H1 (cell line): ENCODE data around the gene PRDX5. TPM values are rescaled to one million over a fixed set of nuclear protein-coding genes. Genes with fewer than 3 reads are reported as not detected.
"Not testable (repeated sequence)": the region's sequence is repeated elsewhere in the genome, so short reads cannot be mapped to it uniquely, and the experiment has no call there.

Experiments used
- CTCF ChIA-PET: fragments of 300-600 bp; sonication (Branson Sonifier 250); formaldehyde crosslinking; loops from one replicate; lab custom pipeline; 2021; ENCODE audit not compliant: partially characterized antibody; lab: Charles Lee
- POLR2A ChIA-PET: fragments of 300-600 bp; sonication (Branson Sonifier 250); formaldehyde crosslinking; loops from one replicate; lab custom pipeline; 2021; ENCODE audit warnings: inconsistent platforms; ENCODE audit not compliant: partially characterized antibody; lab: Charles Lee
- DNase-seq, 2 experiments: peaks; one replicate each; pipeline versions ENCODE4 v3.0.0 to v3.0.0-alpha.2; 2010 to 2022; ENCODE audit warnings: low spot score in 2 of 2, low read depth in 1 of 2, mixed read lengths in 1 of 2
- FAIRE-seq: peaks from 2 replicates; lab custom pipeline; 2011; peaks lifted over from hg19 to GRCh38; lab: Jason Lieb, UNC
- H2AFZ ChIP-seq: 2 replicates; pipeline ENCODE4 v1.8.1; 2012; ENCODE audit warnings: low read length, inconsistent platforms
- H2AK5ac ChIP-seq: 2 replicates; pipeline ENCODE4 v1.6.1; 2013; ENCODE audit warnings: low read depth, low read length
- H2BK120ac ChIP-seq: replicated peaks from 2 replicates; pipeline ENCODE3; 2013; ENCODE audit warnings: low read depth, low read length, inconsistent platforms
- H2BK12ac ChIP-seq: 2 replicates; pipeline ENCODE4 v1.6.1; 2013; ENCODE audit warnings: low read depth, low read length
- H2BK15ac ChIP-seq: 2 replicates; pipeline ENCODE4 v1.6.1; 2013; ENCODE audit warnings: low read length
- H2BK20ac ChIP-seq: 2 replicates; pipeline ENCODE4 v1.6.1; 2013; ENCODE audit warnings: low read length
- H2BK5ac ChIP-seq: 2 replicates; pipeline ENCODE4 v1.6.1; 2013; ENCODE audit warnings: low read depth, low read length
- H3K14ac ChIP-seq: 2 replicates; pipeline ENCODE4 v1.6.1; 2013; ENCODE audit warnings: inconsistent platforms; ENCODE audit not compliant: insufficient read length
- H3K18ac ChIP-seq: 2 replicates; pipeline ENCODE4 v1.6.1; 2013; ENCODE audit warnings: low read length; ENCODE audit errors: extremely low read depth
- H3K23ac ChIP-seq: 2 replicates; pipeline ENCODE4 v1.6.1; 2013; ENCODE audit warnings: inconsistent platforms; ENCODE audit not compliant: insufficient read length
- H3K23me2 ChIP-seq: 2 replicates; pipeline ENCODE4 v1.6.1; 2013; ENCODE audit warnings: low read depth, low read length
- H3K27ac ChIP-seq: 2 replicates; pipeline ENCODE4 v1.6.1; 2011; ENCODE audit warnings: low read depth, low read length, inconsistent platforms
- H3K27me3 ChIP-seq, 4 experiments: replicated peaks in 1 of 4; 1 replicate in 1 of 4; 2 replicates in 3 of 4; pipeline versions ENCODE4 v1.6.1 to v1.8.1; 2011 to 2013; ENCODE audit warnings: low read length in 3 of 4, mild to moderate bottlenecking in 3 of 4, inconsistent platforms in 2 of 4, mixed read lengths in 2 of 4, moderate library complexity in 1 of 4; ENCODE audit not compliant: control insufficient read depth in 3 of 4, insufficient read depth in 3 of 4; ENCODE audit errors: extremely low read depth in 1 of 4
- H3K36me3 ChIP-seq, 4 experiments: 2 replicates each; pipeline versions ENCODE4 v1.6.1 to v1.8.1; 2011 to 2013; ENCODE audit warnings: mild to moderate bottlenecking in 4 of 4, low read length in 3 of 4, moderate library complexity in 2 of 4, control low read depth in 1 of 4, inconsistent platforms in 1 of 4; ENCODE audit not compliant: insufficient read depth in 4 of 4, control insufficient read depth in 2 of 4
- H3K4ac ChIP-seq: replicated peaks from 2 replicates; pipeline ENCODE3; 2013; ENCODE audit warnings: low read length, low read depth, mixed read lengths, inconsistent platforms; ENCODE audit not compliant: insufficient read length
- H3K4me1 ChIP-seq, 4 experiments: replicated peaks in 1 of 4; 1 replicate in 1 of 4; 2 replicates in 3 of 4; pipeline versions ENCODE4 v1.6.1 to v1.8.1; 2011 to 2013; ENCODE audit warnings: low read length in 3 of 4, inconsistent platforms in 2 of 4, mixed read lengths in 1 of 4; ENCODE audit not compliant: insufficient read depth in 4 of 4, control insufficient read depth in 3 of 4
- H3K4me2 ChIP-seq, 2 experiments: 2 replicates each; pipeline versions ENCODE4 v1.6.1 to v1.8.1; 2011 to 2013; ENCODE audit warnings: low read depth in 2 of 2, low read length in 2 of 2, control low read depth in 1 of 2, inconsistent platforms in 1 of 2, mild to moderate bottlenecking in 1 of 2; ENCODE audit not compliant: insufficient read depth in 1 of 2
- H3K4me3 ChIP-seq, 4 experiments: fragments of 200-600, 300-600 bp in 1 of 4; sonication (generic), shearing (Covaris generic), sonication (Bioruptor Twin) in 1 of 4; 2 replicates each; pipeline versions ENCODE4 v1.5.1 to v1.8.1; 2011 to 2016; ENCODE audit warnings: low read length in 4 of 4, low read depth in 3 of 4, control low read depth in 2 of 4, inconsistent platforms in 2 of 4, mild to moderate bottlenecking in 2 of 4, mixed read lengths in 1 of 4, moderate library complexity in 1 of 4; ENCODE audit not compliant: insufficient read depth in 2 of 4; ENCODE audit errors: extremely low read depth in 1 of 4
- H3K56ac ChIP-seq: replicated peaks from 2 replicates; pipeline ENCODE3; 2013; ENCODE audit warnings: low read depth, mild to moderate bottlenecking, mixed read lengths, low read length, inconsistent platforms; ENCODE audit not compliant: insufficient read length
- H3K79me1 ChIP-seq: 2 replicates; pipeline ENCODE4 v1.6.1; 2013; ENCODE audit warnings: low read depth, low read length, control low read depth
- H3K79me2 ChIP-seq, 2 experiments: 2 replicates each; pipeline versions ENCODE4 v1.6.1 to v1.8.1; 2012 to 2013; ENCODE audit warnings: low read length in 2 of 2, mild to moderate bottlenecking in 2 of 2, inconsistent platforms in 1 of 2; ENCODE audit not compliant: insufficient read depth in 2 of 2, control insufficient read depth in 1 of 2
- H3K9ac ChIP-seq, 4 experiments: replicated peaks in 1 of 4; 1 replicate in 1 of 4; 2 replicates in 3 of 4; pipeline versions ENCODE4 v1.6.1 to v1.8.1; 2011 to 2013; ENCODE audit warnings: low read depth in 3 of 4, low read length in 3 of 4, control low read depth in 2 of 4, mild to moderate bottlenecking in 2 of 4, moderate library complexity in 2 of 4, inconsistent platforms in 1 of 4; ENCODE audit errors: extremely low read depth in 1 of 4
- H3K9me3 ChIP-seq, 2 experiments: 2 replicates each; pipeline versions ENCODE4 v1.6.1 to v1.8.1; 2012 to 2013; ENCODE audit warnings: mild to moderate bottlenecking in 2 of 2, moderate library complexity in 2 of 2, control low read depth in 1 of 2, inconsistent platforms in 1 of 2, low read depth in 1 of 2, low read length in 1 of 2, mixed read lengths in 1 of 2; ENCODE audit not compliant: insufficient read depth in 2 of 2
- H4K20me1 ChIP-seq, 2 experiments: replicated peaks in 1 of 2; 2 replicates each; pipeline versions ENCODE3 to v1.8.1; 2011 to 2013; ENCODE audit warnings: inconsistent platforms in 2 of 2, low read length in 2 of 2, mild to moderate bottlenecking in 1 of 2; ENCODE audit not compliant: insufficient read depth in 2 of 2, control insufficient read depth in 1 of 2
- H4K5ac ChIP-seq: 2 replicates; pipeline ENCODE4 v1.6.1; 2013; ENCODE audit warnings: low read length, low read depth, mixed read lengths, inconsistent platforms; ENCODE audit not compliant: insufficient read length
- H4K8ac ChIP-seq: 2 replicates; pipeline ENCODE4 v1.8.0; 2013; ENCODE audit warnings: mild to moderate bottlenecking, moderate library complexity, low read length, inconsistent platforms; ENCODE audit not compliant: insufficient read depth; ENCODE audit errors: extremely low read depth
- H4K91ac ChIP-seq: replicated peaks from 2 replicates; pipeline ENCODE3; 2013; ENCODE audit warnings: low read length, mixed read lengths, inconsistent platforms; ENCODE audit not compliant: insufficient read length
- ASH2L ChIP-seq: fragments of 200-600, 300-600 bp; sonication (generic); IDR thresholded peaks from one replicate; pipeline ENCODE4 v1.7.1; 2017; ENCODE audit warnings: low read length
- BRCA1 ChIP-seq: IDR thresholded peaks from 2 replicates; pipeline ENCODE4 v1.6.1; 2012; ENCODE audit warnings: low read depth, low read length, improper control_type of control experiment
- HDAC6 ChIP-seq: IDR thresholded peaks from one replicate; pipeline ENCODE4 v1.7.1; 2012; ENCODE audit warnings: low read depth, mild to moderate bottlenecking, inconsistent platforms, low read length, moderate library complexity
- JUN ChIP-seq: IDR thresholded peaks from 2 replicates; pipeline ENCODE4 v1.6.1; 2011; ENCODE audit warnings: low read depth, mild to moderate bottlenecking, improper control_type of control experiment, low read length
- KDM4A ChIP-seq: IDR thresholded peaks from one replicate; pipeline ENCODE4 v1.7.1; 2012; ENCODE audit warnings: low read depth, mild to moderate bottlenecking, moderate library complexity, low read length, inconsistent platforms; ENCODE audit not compliant: severe bottlenecking
- PHF8 ChIP-seq: fragments of 200-600 bp; sonication (generic); conservative IDR thresholded peaks from 2 replicates; pipeline ENCODE4 v1.7.1; 2012; ENCODE audit warnings: low read depth, mild to moderate bottlenecking, inconsistent platforms, low read length, moderate library complexity
- RNF2 ChIP-seq: fragments of 200-900, 300-1000 bp; sonication (generic); IDR thresholded peaks from 2 replicates; pipeline ENCODE4 v1.7.1; 2016; ENCODE audit warnings: borderline replicate concordance, low read depth, mild to moderate bottlenecking, antibody characterized with exemption, low read length; ENCODE audit not compliant: poor library complexity, severe bottlenecking; ENCODE audit errors: missing control alignments
- SRF ChIP-seq: IDR thresholded peaks from 2 replicates; pipeline ENCODE4 v1.6.1; 2011; ENCODE audit warnings: mild to moderate bottlenecking, low read depth, low read length, moderate library complexity
- TAF7 ChIP-seq: optimal IDR thresholded peaks from 2 replicates; pipeline ENCODE3; 2011; ENCODE audit warnings: low read depth, mild to moderate bottlenecking, inconsistent platforms, low read length, moderate library complexity, borderline replicate concordance
- TBP ChIP-seq: IDR thresholded peaks from 2 replicates; pipeline ENCODE4 v1.6.1; 2011; ENCODE audit warnings: low read depth, low read length, improper control_type of control experiment
- YY1 ChIP-seq: IDR thresholded peaks from 2 replicates; pipeline ENCODE4 v1.6.1; 2011; ENCODE audit warnings: low read depth, mild to moderate bottlenecking, low read length
- ZNF274 ChIP-seq: IDR thresholded peaks from 2 replicates; pipeline ENCODE4 v1.7.0; 2012; ENCODE audit warnings: low read length, borderline replicate concordance; ENCODE audit errors: extremely low read depth
- WGBS, 2 experiments: shearing (Covaris generic) in 1 of 2; methylation state at CpG; one replicate each; pipeline versions ENCODE4 v1.1.6 to v1.1.7; 2013 to 2015; ENCODE audit warnings: low lambda C conversion rate in 2 of 2, mixed read lengths in 2 of 2, inconsistent platforms in 1 of 2, low coverage in 1 of 2, missing lambda C conversion rate in 1 of 2; ENCODE audit not compliant: insufficient replicate concordance in 2 of 2, insufficient coverage in 1 of 2, insufficient read length in 1 of 2; ENCODE audit errors: extremely low coverage in 1 of 2, missing lambda C conversion rate in 1 of 2; 5-methylcytosine and 5-hydroxymethylcytosine counted together
- polyA plus RNA-seq, 7 experiments: library from polyadenylated mRNA; depleted of rRNA in 3 of 7; stranded (reverse) in 5 of 7; unstranded in 2 of 7; fragments of >200 nt in 5 of 7; fragments of 200-250 nt in 2 of 7; gene quantifications; 1 replicate in 5 of 7; 2 replicates in 1 of 7; 4 replicates in 1 of 7; pipeline versions ENCODE4 v1.2.1 to v1.2.3, GENCODE V29; 2011 to 2013; ENCODE audit warnings: missing spikeins in 2 of 7, mixed read lengths in 2 of 7
- total RNA-seq: library from RNA; stranded (reverse); fragmentation: NEBNext Ultra II Directional; extraction: Animal tissue kit (Norgen Biotek cat#: 25700); gene quantifications from 2 replicates; pipeline ENCODE4 v1.2.1, GENCODE V29; 2021

PRDX5 gene
- total and polyA plus RNA-seq, 2 of the 8 experiments (the other 6 are each of a cell fraction or from before 2014, with no cell fraction given): 201 to 582 TPM

GRCh38 chr11:64306876-64307622 is 10.9 kb upstream of the PRDX5 start (continued):
- TF ChIP-seq SRF (no peak), ZNF274 (no peak), BRCA1 (no peak), TAF7 (no peak), TBP (no peak), HDAC6 (no peak), PHF8 (no peak), RNF2 (no peak), ASH2L (no peak), KDM4A (no peak), YY1 (no peak), JUN (no peak)

- not testable (repeated sequence) for H4K91ac ChIP-seq, H3K14ac ChIP-seq, H2BK12ac ChIP-seq, H4K5ac ChIP-seq, H2BK5ac ChIP-seq, H2AK5ac ChIP-seq, DNase-seq, H3K18ac ChIP-seq, H3K4me2 ChIP-seq, H3K9ac ChIP-seq, H2BK120ac ChIP-seq, H3K56ac ChIP-seq, H2BK20ac ChIP-seq, H3K23me2 ChIP-seq, H3K4me3 ChIP-seq, H2BK15ac ChIP-seq, FAIRE-seq, H4K8ac ChIP-seq, H3K27me3 ChIP-seq, H3K23ac ChIP-seq, H3K27ac ChIP-seq, H3K4ac ChIP-seq, H3K9me3 ChIP-seq, H2AFZ ChIP-seq, H3K36me3 ChIP-seq, H4K20me1 ChIP-seq
- H3K79me2 ChIP-seq: peaks cover 0 to 21% of the 10 kb centered on the region in 2 experiments; a peak in 2 of 4 replicates
- H3K4me1 ChIP-seq: peaks cover 3 to 14% (median 12%) of the 10 kb centered on the region in 4 experiments; a peak in 6 of 7 replicates
- CTCF ChIA-PET: interaction anchor here (0.6 to 20.8 kb wide), 3 partner anchors 15 to 252 kb away, joined by 4 to 614 read pairs (median 4); partner anchors contain the start of gene CCDC88B
- 98% methylated on average over 5 of the region's 5 CpGs; no CpG with 5 or more reads in 1 of the 2 experiments for WGBS, 2 experiments
- POLR2A ChIA-PET: interaction anchor here (0.6 to 3.9 kb wide), 3 partner anchors 9 to 62 kb away, joined by 3 to 24 read pairs (median 3); partner anchors contain the start of genes PRDX5 and TRMT112
- peaks cover 13% of the 10 kb centered on the region; the same call in 1 of the 2 replicates for H3K79me1 ChIP-seq
Observed at GRCh38 chr11:64307795-64308194, 10.1 kb upstream of the PRDX5 start.
